Endothelial cell of umbilical vein (primary cell): Measurements from ENCODE around the gene ANGPTL4.
"Not testable (repeated sequence)": the region's sequence is repeated elsewhere in the genome, so short reads cannot be mapped to it uniquely, and the experiment has no call there.

Experiments
- EZH2 ChIP-seq: IDR thresholded peaks from 2 replicates; pipeline ENCODE4 v1.6.1; 2012; ENCODE audit warnings: borderline replicate concordance, low read depth, mild to moderate bottlenecking, moderate library complexity, low read length, inconsistent platforms; ENCODE audit not compliant: severe bottlenecking
- FOS ChIP-seq: IDR thresholded peaks from 2 replicates; pipeline ENCODE4 v1.6.1; 2011; ENCODE audit warnings: mild to moderate bottlenecking, low read length, moderate library complexity, borderline replicate concordance; ENCODE audit not compliant: insufficient read depth
- JUN ChIP-seq: IDR thresholded peaks from 2 replicates; pipeline ENCODE4 v1.6.1; 2011; ENCODE audit warnings: borderline replicate concordance, low read depth; ENCODE audit not compliant: insufficient read length, insufficient read depth
- MYC ChIP-seq: IDR thresholded peaks from one replicate; pipeline ENCODE4 v1.6.1; 2011; ENCODE audit warnings: mild to moderate bottlenecking, low read depth, low read length
- POLR2A ChIP-seq: IDR thresholded peaks from 2 replicates; pipeline ENCODE4 v1.6.1; 2012; ENCODE audit warnings: low read depth, mild to moderate bottlenecking, control low read depth, low read length
- POLR2AphosphoS5 ChIP-seq: IDR thresholded peaks from 2 replicates; pipeline ENCODE4 v1.6.1; 2012; ENCODE audit warnings: low read depth, mild to moderate bottlenecking, control low read depth, low read length, moderate library complexity; ENCODE audit not compliant: insufficient read depth
- TF ChIP-seq, protein P1 (sequence below), 2 donors: IDR thresholded peaks; 1 replicate in 1 of 2; 2 replicates in 1 of 2; pipeline ENCODE4 v1.5.1; 2011; ENCODE audit warnings: low read length in 2 of 2, mild to moderate bottlenecking in 2 of 2, moderate library complexity in 2 of 2, control low read depth in 1 of 2, inconsistent platforms in 1 of 2, low read depth in 1 of 2; ENCODE audit not compliant: insufficient read depth in 1 of 2; ENCODE audit errors: extremely low read depth in 1 of 2
- TF ChIP-seq, protein P2 (sequence below): IDR thresholded peaks from 2 replicates; pipeline ENCODE4 v1.6.1; 2011; ENCODE audit not compliant: insufficient read depth, insufficient read length

DNA sequence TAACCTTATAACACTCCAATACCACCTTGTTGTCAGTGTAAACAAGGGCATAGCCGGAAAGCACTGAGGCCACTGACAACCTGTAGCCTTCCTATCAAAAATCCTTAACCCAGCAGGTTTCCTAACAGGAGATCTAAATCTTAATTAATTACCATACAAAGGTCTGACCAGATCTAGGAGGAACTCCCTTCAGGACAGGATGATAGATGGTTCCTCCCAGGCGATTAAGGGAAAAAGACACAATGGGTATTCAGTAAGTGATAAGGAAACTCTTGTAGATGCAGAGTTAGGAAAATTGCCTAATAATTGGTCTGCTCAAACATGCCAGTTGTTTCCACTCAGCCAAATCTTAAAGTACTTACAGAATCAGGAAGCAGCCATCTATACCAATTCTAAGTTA, 21.1 kb downstream of the ANGPTL4 start:
- TF ChIP-seq, protein P1, sequence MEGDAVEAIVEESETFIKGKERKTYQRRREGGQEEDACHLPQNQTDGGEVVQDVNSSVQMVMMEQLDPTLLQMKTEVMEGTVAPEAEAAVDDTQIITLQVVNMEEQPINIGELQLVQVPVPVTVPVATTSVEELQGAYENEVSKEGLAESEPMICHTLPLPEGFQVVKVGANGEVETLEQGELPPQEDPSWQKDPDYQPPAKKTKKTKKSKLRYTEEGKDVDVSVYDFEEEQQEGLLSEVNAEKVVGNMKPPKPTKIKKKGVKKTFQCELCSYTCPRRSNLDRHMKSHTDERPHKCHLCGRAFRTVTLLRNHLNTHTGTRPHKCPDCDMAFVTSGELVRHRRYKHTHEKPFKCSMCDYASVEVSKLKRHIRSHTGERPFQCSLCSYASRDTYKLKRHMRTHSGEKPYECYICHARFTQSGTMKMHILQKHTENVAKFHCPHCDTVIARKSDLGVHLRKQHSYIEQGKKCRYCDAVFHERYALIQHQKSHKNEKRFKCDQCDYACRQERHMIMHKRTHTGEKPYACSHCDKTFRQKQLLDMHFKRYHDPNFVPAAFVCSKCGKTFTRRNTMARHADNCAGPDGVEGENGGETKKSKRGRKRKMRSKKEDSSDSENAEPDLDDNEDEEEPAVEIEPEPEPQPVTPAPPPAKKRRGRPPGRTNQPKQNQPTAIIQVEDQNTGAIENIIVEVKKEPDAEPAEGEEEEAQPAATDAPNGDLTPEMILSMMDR (IDR thresholded peaks at IDR 0.05; ENCODE audit: extremely low read depth in 1 of 2, insufficient read depth in 1 of 2, low read depth in 1 of 2, low read length in 2 of 2) = not testable (repeated sequence)
- not testable (repeated sequence) for TF ChIP-seq POLR2A, EZH2, FOS, POLR2AphosphoS5, MYC, JUN
- TF ChIP-seq, protein P2, sequence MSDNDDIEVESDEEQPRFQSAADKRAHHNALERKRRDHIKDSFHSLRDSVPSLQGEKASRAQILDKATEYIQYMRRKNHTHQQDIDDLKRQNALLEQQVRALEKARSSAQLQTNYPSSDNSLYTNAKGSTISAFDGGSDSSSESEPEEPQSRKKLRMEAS = not testable (repeated sequence)
